Transverse colon (tissue), 4 donors: ENCODE results near the gene MAPKBP1.

Source experiments
- CTCF ChIP-seq, 5 experiments: fragments of 200-600 bp in 3 of 5; fragments of 450-650 bp in 2 of 5; sonication (generic) in 3 of 5; IDR thresholded peaks; 1 replicate in 2 of 5; 2 replicates in 3 of 5; pipeline ENCODE4 v1.5.1; 2016 to 2017; ENCODE audit warnings: antibody characterized with exemption in 5 of 5, inconsistent platforms in 3 of 5, mild to moderate bottlenecking in 2 of 5, moderate library complexity in 1 of 5
- POLR2A ChIP-seq: fragments of 450-650 bp; IDR thresholded peaks from one replicate; pipeline ENCODE4 v1.6.1; 2016; ENCODE audit warnings: antibody characterized with exemption, mild to moderate bottlenecking, moderate library complexity
- POLR2AphosphoS5 ChIP-seq, 3 donors: sonication (generic); formaldehyde crosslinking; IDR thresholded peaks; one replicate each; pipeline ENCODE4 v1.6.1; 2016; ENCODE audit warnings: antibody characterized with exemption in 3 of 3

- TF ChIP-seq POLR2AphosphoS5 (IDR thresholded peaks at IDR 0.05) = no peak
- no peak for TF ChIP-seq CTCF (IDR thresholded peaks at IDR 0.05)
- TF ChIP-seq POLR2A = no peak
Observed at GRCh38 chr15:41814534-41814933, 40.2 kb downstream of the MAPKBP1 start.
